Neural progenitor cell (in vitro differentiated cells): ENCODE measurements around the gene IQSEC2.

Source experiments
- CTCF ChIP-seq: fragments of 200-600 bp; sonication (generic); IDR thresholded peaks from 2 replicates; pipeline ENCODE4 v1.5.1; 2017; ENCODE audit warnings: antibody characterized with exemption, mild to moderate bottlenecking
- EZH2 ChIP-seq: fragments of 200-600 bp; sonication (generic); IDR thresholded peaks from 2 replicates; pipeline ENCODE4 v1.6.1; 2017; ENCODE audit warnings: antibody characterized with exemption, mild to moderate bottlenecking, moderate library complexity
- EZH2phosphoT487 ChIP-seq: fragments of 200-600 bp; sonication (generic); IDR thresholded peaks from 2 replicates; pipeline ENCODE4 v1.6.1; 2017; ENCODE audit warnings: antibody characterized with exemption

DNA sequence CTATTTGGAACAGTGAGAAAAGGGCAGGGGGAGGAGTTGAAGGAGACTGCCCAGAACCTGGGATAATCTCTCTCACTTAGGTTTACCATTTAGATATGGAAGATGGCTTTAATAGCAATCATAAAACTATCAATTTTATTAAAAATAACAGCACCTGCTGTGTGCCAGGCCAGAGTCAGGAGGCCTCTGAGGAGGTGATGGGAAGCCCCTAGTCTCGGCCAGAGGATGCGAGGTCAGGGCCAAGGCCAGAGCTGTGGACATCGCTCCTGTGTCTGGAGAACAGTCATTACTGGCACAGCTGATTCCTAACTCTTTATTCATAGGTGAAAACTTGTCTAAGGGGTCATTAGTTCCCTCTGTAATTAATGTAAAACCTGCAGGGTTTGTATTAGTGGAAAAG is 4.2 kb upstream of the IQSEC2 start:
- no peak for TF ChIP-seq CTCF
- no peak for TF ChIP-seq EZH2
- TF ChIP-seq EZH2phosphoT487 = no peak
